ENCODE data around the gene COL9A3. TPM values are rescaled to one million over a fixed set of nuclear protein-coding genes. Genes with fewer than 3 reads are reported as not detected.

COL9A3 gene
- total RNA-seq, 1 experiment from 2014 or later: 150 TPM

DNA sequence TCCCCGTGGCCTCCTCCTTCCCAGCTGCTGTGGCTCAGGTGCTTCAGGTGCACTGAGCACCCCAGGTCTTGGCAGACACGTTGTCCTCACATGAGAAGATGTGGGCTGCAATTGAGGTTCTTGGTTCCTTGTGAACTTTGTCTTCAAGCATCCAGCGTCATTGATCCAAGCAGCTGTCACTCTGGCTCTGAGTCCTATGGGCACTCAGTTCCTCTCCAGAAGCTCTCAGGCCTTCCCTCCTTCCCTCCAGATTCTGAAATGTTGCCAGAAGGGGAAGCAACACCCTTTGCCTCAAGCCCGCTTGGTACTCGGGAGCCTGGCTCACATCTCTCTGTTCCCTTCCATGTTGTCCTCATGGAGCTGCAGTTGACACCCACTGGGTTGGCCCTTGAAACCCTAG lies 29.0 kb upstream of the COL9A3 start:
- peaks cover 6 to 10% of the 10 kb centered on the region in 2 experiments for H3K4me1 Mint-ChIP-seq
- Histone ChIP-seq H3T11ph (ENCODE audit: low read length) (no peak overlapping the region), H3K14ac (ENCODE audit: insufficient read depth, low read length) (no peak overlapping the region), H2BK120ac (ENCODE audit: low read depth, low read length, poor library complexity, severe bottlenecking) (no peak overlapping the region), H3K9ac (ENCODE audit: extremely low read depth, insufficient read length, low read length) (no peak overlapping the region), H3K23me2 (ENCODE audit: insufficient read length, low read depth, low read length, poor library complexity, severe bottlenecking) (no peaks in the 10 kb centered on the region), H2BK15ac (ENCODE audit: low read depth, low read length) (no peak overlapping the region), H3K27ac (ENCODE audit: insufficient read length, low read depth, low read length) (no peak overlapping the region), H3K23ac (ENCODE audit: insufficient read length, low read depth, low read length) (no peak overlapping the region), H4K5ac (ENCODE audit: insufficient read length, low read depth, low read length) (no peak overlapping the region), H3K18ac (ENCODE audit: insufficient read length, low read depth, low read length) (no peak overlapping the region), H3K27me3 (ENCODE audit: insufficient read depth, low read length) (no peaks in the 10 kb centered on the region), H3K56ac (ENCODE audit: insufficient read length, low read depth, low read length) (no peak overlapping the region), H3K79me1 (ENCODE audit: insufficient read depth, low read depth, low read length, poor library complexity, severe bottlenecking) (no peaks in the 10 kb centered on the region), H2AFZ (ENCODE audit: low read length) (no peak overlapping the region), H4K20me1 (ENCODE audit: control insufficient read depth, insufficient read depth, insufficient read length) (no peaks in the 10 kb centered on the region), H2AK5ac (ENCODE audit: insufficient read length, low read length) (no peak overlapping the region), H3K9me3 (ENCODE audit: control insufficient read depth, low read depth, low read length) (no peaks in the 10 kb centered on the region), H3K4ac (ENCODE audit: low read depth, low read length) (no peak overlapping the region), H4K8ac (replicated peaks; ENCODE audit: insufficient read length, low read depth, low read length) (no peak overlapping the region), H3K79me2 (ENCODE audit: insufficient read depth, low read length) (no peaks in the 10 kb centered on the region), H2BK12ac (ENCODE audit: insufficient read length, low read depth, low read length) (no peak overlapping the region), H3K4me1 (ENCODE audit: insufficient read depth, low read length) (no peaks in the 10 kb centered on the region), H4K91ac (ENCODE audit: insufficient read length, low read depth, low read length) (no peak overlapping the region), H2BK20ac (ENCODE audit: low read depth, low read length, poor library complexity, severe bottlenecking) (no peak overlapping the region), H2BK5ac (ENCODE audit: insufficient read length, low read length) (no peak overlapping the region), H3K4me2 (ENCODE audit: insufficient read depth, insufficient read length, low read length) (no peak overlapping the region)
- H3K4me3 Mint-ChIP-seq: no peak overlapping the region
- H3K9me3 Mint-ChIP-seq: no peaks in the 10 kb centered on the region; a peak in 1 of 5 replicates
- TF ChIP-seq, protein P1, sequence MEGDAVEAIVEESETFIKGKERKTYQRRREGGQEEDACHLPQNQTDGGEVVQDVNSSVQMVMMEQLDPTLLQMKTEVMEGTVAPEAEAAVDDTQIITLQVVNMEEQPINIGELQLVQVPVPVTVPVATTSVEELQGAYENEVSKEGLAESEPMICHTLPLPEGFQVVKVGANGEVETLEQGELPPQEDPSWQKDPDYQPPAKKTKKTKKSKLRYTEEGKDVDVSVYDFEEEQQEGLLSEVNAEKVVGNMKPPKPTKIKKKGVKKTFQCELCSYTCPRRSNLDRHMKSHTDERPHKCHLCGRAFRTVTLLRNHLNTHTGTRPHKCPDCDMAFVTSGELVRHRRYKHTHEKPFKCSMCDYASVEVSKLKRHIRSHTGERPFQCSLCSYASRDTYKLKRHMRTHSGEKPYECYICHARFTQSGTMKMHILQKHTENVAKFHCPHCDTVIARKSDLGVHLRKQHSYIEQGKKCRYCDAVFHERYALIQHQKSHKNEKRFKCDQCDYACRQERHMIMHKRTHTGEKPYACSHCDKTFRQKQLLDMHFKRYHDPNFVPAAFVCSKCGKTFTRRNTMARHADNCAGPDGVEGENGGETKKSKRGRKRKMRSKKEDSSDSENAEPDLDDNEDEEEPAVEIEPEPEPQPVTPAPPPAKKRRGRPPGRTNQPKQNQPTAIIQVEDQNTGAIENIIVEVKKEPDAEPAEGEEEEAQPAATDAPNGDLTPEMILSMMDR (conservative IDR thresholded peaks at IDR 0.05): no peak
- H3K36me3 Mint-ChIP-seq (ENCODE audit: insufficient read depth in 1 of 3, low read depth in 3 of 3): no peaks in the 10 kb centered on the region
- no peak for DNase-seq
- peaks cover 25% of the 10 kb centered on the region for H3K27me3 Mint-ChIP-seq (ENCODE audit: low read depth)
- no peak overlapping the region for H3K27ac Mint-ChIP-seq
- WGBS (ENCODE audit: extremely low coverage, insufficient read length, low lambda C conversion rate): no CpG with 5 or more reads among the region's 5 CpGs

Measured in H9 (cell line).